ENCODE results near the gene DPY19L1. TPM values are rescaled to one million over a fixed set of nuclear protein-coding genes. Genes with fewer than 3 reads are reported as not detected.
"Not testable (repeated sequence)": the region's sequence is repeated elsewhere in the genome, so short reads cannot be mapped to it uniquely, and the experiment has no call there.

Gene DPY19L1
- polyA plus RNA-seq, 3 donors: 3.0 to 7.3 (median 3.8) TPM

- WGBS, 3 donors: 89 to 93% (median 91%) methylated on average over 6 of the region's 6 CpGs
- not testable (repeated sequence) for H3K27ac ChIP-seq (ENCODE audit: low read depth, low read length)
Measured at GRCh38 chr7:34998335-34998734, 39.0 kb downstream of the DPY19L1 start.

GRCh38 chr7:34996423-34997090 lies 40.7 kb downstream of the DPY19L1 start:
- 83 to 89% (median 88%) methylated on average over 2 to 4 of the region's 5 CpGs for WGBS, 3 donors
- H3K27ac ChIP-seq (ENCODE audit: low read depth, low read length): not testable (repeated sequence)

GRCh38 chr7:34995757-34996156 lies 41.5 kb downstream of the DPY19L1 start:
- WGBS, 3 donors: 81 to 94% (median 81%) methylated on average over 7 of the region's 7 CpGs

GRCh38 chr7:34991938-34992840 lies 45.1 kb downstream of the DPY19L1 start:
- H3K27ac ChIP-seq (ENCODE audit: low read depth, low read length): no peak overlapping the region
- 65 to 74% (median 73%) methylated on average over 12 of the region's 12 CpGs for WGBS, 3 donors

More at GRCh38 chr7:34995757-34996156, 41.5 kb downstream of the DPY19L1 start:
- H3K27ac ChIP-seq (ENCODE audit: low read depth, low read length): no peak overlapping the region

GRCh38 chr7:34988442-34989125 lies 48.7 kb downstream of the DPY19L1 start:
- 74 to 98% (median 98%) methylated on average over 2 of the region's 2 CpGs for WGBS, 3 donors
- H3K27ac ChIP-seq (ENCODE audit: low read depth, low read length): not testable (repeated sequence)

- WGBS, 3 donors: 50 to 93% (median 93%) methylated on average over 3 of the region's 3 CpGs
- not testable (repeated sequence) for H3K27ac ChIP-seq (ENCODE audit: low read depth, low read length)
Measured at GRCh38 chr7:34985155-34985554, 52.1 kb downstream of the DPY19L1 start.

- not testable (repeated sequence) for H3K27ac ChIP-seq (ENCODE audit: low read depth, low read length)
- 96 to 97% (median 96%) methylated on average over 4 of the region's 4 CpGs for WGBS, 3 donors
Measured at GRCh38 chr7:34984140-34984539, 53.1 kb downstream of the DPY19L1 start.

- 79 to 81% (median 79%) methylated on average over 3 of the region's 3 CpGs for WGBS, 3 donors
- H3K27ac ChIP-seq (ENCODE audit: low read depth, low read length): no peak overlapping the region
Measured at GRCh38 chr7:34982371-34983019, 54.8 kb downstream of the DPY19L1 start.

GRCh38 chr7:34979124-34979523 lies 58.2 kb downstream of the DPY19L1 start:
- H3K27ac ChIP-seq (ENCODE audit: low read depth, low read length): not testable (repeated sequence)
- WGBS, 3 donors: 87 to 94% (median 89%) methylated on average over 2 of the region's 2 CpGs

- H3K27ac ChIP-seq (ENCODE audit: low read depth, low read length): no peak overlapping the region
- WGBS, 3 donors: 97 to 100% (median 98%) methylated on average over 3 of the region's 3 CpGs
Measured at GRCh38 chr7:34973400-34973760, 63.9 kb downstream of the DPY19L1 start.

- not testable (repeated sequence) for H3K27ac ChIP-seq (ENCODE audit: low read depth, low read length)
- whole genome bisulfite sequencing, 3 donors: 93 to 95% (median 94%) methylated on average over 1 of the region's 1 CpG
Measured at GRCh38 chr7:34972739-34973399, 64.4 kb downstream of the DPY19L1 start.

GRCh38 chr7:34967818-34968217 lies 69.5 kb downstream of the DPY19L1 start:
- no CpG with 5 or more reads among the region's 1 CpG for WGBS, 3 donors
- H3K27ac ChIP-seq (ENCODE audit: low read depth, low read length): not testable (repeated sequence)

GRCh38 chr7:34966504-34966903 lies 70.8 kb downstream of the DPY19L1 start:
- WGBS, 3 donors: 93 to 97% (median 96%) methylated on average over 3 of the region's 3 CpGs

GRCh38 chr7:34958021-34958420 lies 79.3 kb downstream of the DPY19L1 start:
- H3K27ac ChIP-seq (ENCODE audit: low read depth, low read length): no peak overlapping the region
- 96 to 97% (median 97%) methylated on average over 1 of the region's 1 CpG for WGBS, 3 donors

More at GRCh38 chr7:34966504-34966903, 70.8 kb downstream of the DPY19L1 start:
- not testable (repeated sequence) for H3K27ac ChIP-seq (ENCODE audit: low read depth, low read length)

- H3K27ac ChIP-seq (ENCODE audit: low read depth, low read length): no peak overlapping the region
- WGBS, 3 donors: 81 to 96% (median 90%) methylated on average over 3 of the region's 3 CpGs
Measured at GRCh38 chr7:34952822-34953221, 84.5 kb downstream of the DPY19L1 start.

GRCh38 chr7:34949361-34949760 lies 87.9 kb downstream of the DPY19L1 start:
- H3K27ac ChIP-seq (ENCODE audit: low read depth, low read length): no peak overlapping the region

GRCh38 chr7:34947427-34947826 lies 89.9 kb downstream of the DPY19L1 start:
- not testable (repeated sequence) for H3K27ac ChIP-seq (ENCODE audit: low read depth, low read length)
- WGBS, 3 donors: 73 to 86% (median 86%) methylated on average over 2 of the region's 2 CpGs

- no peak overlapping the region for H3K27ac ChIP-seq (ENCODE audit: low read depth, low read length)
- WGBS, 3 donors: 75 to 87% (median 84%) methylated on average over 4 of the region's 4 CpGs
Measured at GRCh38 chr7:34946486-34946885, 90.8 kb downstream of the DPY19L1 start.

Measured in adipose tissue (tissue), 3 donors.